H9 (cell line): Measurements from ENCODE around the gene POLR2M. TPM values are rescaled to one million over a fixed set of nuclear protein-coding genes. Genes with fewer than 3 reads are reported as not detected.

Experiments
- DNase-seq: peaks from one replicate; pipeline ENCODE4 v3.0.0-alpha.2; 2017
- H2AFZ ChIP-seq: one replicate; pipeline ENCODE4 v1.6.1; 2013; ENCODE audit warnings: mild to moderate bottlenecking, low read length, control low read depth, moderate library complexity
- H2AK5ac ChIP-seq: 2 replicates; pipeline ENCODE4 v1.6.1; 2013; ENCODE audit warnings: low read length, control low read depth, mixed read lengths; ENCODE audit not compliant: insufficient read length
- H2BK120ac ChIP-seq: one replicate; pipeline ENCODE4 v1.6.1; 2013; ENCODE audit warnings: low read depth, mild to moderate bottlenecking, low read length, control low read depth, inconsistent platforms; ENCODE audit not compliant: poor library complexity, severe bottlenecking
- H2BK12ac ChIP-seq: 2 replicates; pipeline ENCODE4 v1.6.1; 2013; ENCODE audit warnings: low read length, control low read depth, mixed read lengths, low read depth; ENCODE audit not compliant: insufficient read length
- H2BK15ac ChIP-seq: 2 replicates; pipeline ENCODE4 v1.6.1; 2013; ENCODE audit warnings: low read depth, low read length, control low read depth
- H2BK20ac ChIP-seq: one replicate; pipeline ENCODE4 v1.6.1; 2013; ENCODE audit warnings: low read depth, mild to moderate bottlenecking, low read length, control low read depth, inconsistent platforms; ENCODE audit not compliant: poor library complexity, severe bottlenecking
- H2BK5ac ChIP-seq: 2 replicates; pipeline ENCODE4 v1.6.1; 2013; ENCODE audit warnings: low read length, control low read depth, mixed read lengths; ENCODE audit not compliant: insufficient read length
- H3K14ac ChIP-seq: 2 replicates; pipeline ENCODE4 v1.6.1; 2013; ENCODE audit warnings: low read length, control low read depth; ENCODE audit not compliant: insufficient read depth
- H3K18ac ChIP-seq: 2 replicates; pipeline ENCODE4 v1.6.1; 2013; ENCODE audit warnings: low read depth, mild to moderate bottlenecking, mixed read lengths, low read length, control low read depth; ENCODE audit not compliant: insufficient read length
- H3K23ac ChIP-seq: 2 replicates; pipeline ENCODE4 v1.6.1; 2013; ENCODE audit warnings: low read length, control low read depth, mixed read lengths, low read depth; ENCODE audit not compliant: insufficient read length
- H3K23me2 ChIP-seq: 2 replicates; pipeline ENCODE4 v1.6.1; 2013; ENCODE audit warnings: low read depth, mild to moderate bottlenecking, mixed read lengths, low read length, control low read depth; ENCODE audit not compliant: insufficient read length, poor library complexity, severe bottlenecking
- H3K27ac ChIP-seq: 2 replicates; pipeline ENCODE4 v1.5.1; 2013; ENCODE audit warnings: low read length, control low read depth, mixed read lengths, low read depth; ENCODE audit not compliant: insufficient read length
- H3K27me3 ChIP-seq: 2 replicates; pipeline ENCODE4 v1.6.1; 2013; ENCODE audit warnings: low read length, control low read depth, inconsistent platforms; ENCODE audit not compliant: insufficient read depth
- H3K4ac ChIP-seq: 2 replicates; pipeline ENCODE4 v1.6.1; 2013; ENCODE audit warnings: low read depth, mild to moderate bottlenecking, control low read depth, inconsistent platforms, low read length, moderate library complexity
- H3K4me1 ChIP-seq: 2 replicates; pipeline ENCODE4 v1.6.1; 2013; ENCODE audit warnings: low read length, control low read depth, inconsistent platforms; ENCODE audit not compliant: insufficient read depth
- H3K4me2 ChIP-seq: 2 replicates; pipeline ENCODE4 v1.6.1; 2013; ENCODE audit warnings: low read length, control low read depth, mixed read lengths; ENCODE audit not compliant: insufficient read length, insufficient read depth
- H3K56ac ChIP-seq: 2 replicates; pipeline ENCODE4 v1.6.1; 2013; ENCODE audit warnings: low read depth, mild to moderate bottlenecking, mixed read lengths, low read length, control low read depth; ENCODE audit not compliant: insufficient read length
- H3K79me1 ChIP-seq: 2 replicates; pipeline ENCODE4 v1.6.1; 2013; ENCODE audit warnings: low read depth, mild to moderate bottlenecking, moderate library complexity, low read length, control low read depth, inconsistent platforms; ENCODE audit not compliant: insufficient read depth, poor library complexity, severe bottlenecking
- H3K79me2 ChIP-seq: 2 replicates; pipeline ENCODE4 v1.6.1; 2013; ENCODE audit warnings: low read length, control low read depth, inconsistent platforms; ENCODE audit not compliant: insufficient read depth
- H3K9ac ChIP-seq: 2 replicates; pipeline ENCODE4 v1.6.1; 2013; ENCODE audit warnings: low read length, control low read depth, mixed read lengths; ENCODE audit not compliant: insufficient read length; ENCODE audit errors: extremely low read depth
- H3K9me3 ChIP-seq: one replicate; pipeline ENCODE4 v1.6.1; 2013; ENCODE audit warnings: low read depth, low read length, inconsistent platforms; ENCODE audit not compliant: control insufficient read depth
- H3T11ph ChIP-seq: one replicate; pipeline ENCODE4 v1.6.1; 2013; ENCODE audit warnings: mild to moderate bottlenecking, low read length, control low read depth, inconsistent platforms
- H4K20me1 ChIP-seq: one replicate; pipeline ENCODE4 v1.6.1; 2013; ENCODE audit not compliant: control insufficient read depth, insufficient read length, insufficient read depth
- H4K5ac ChIP-seq: 2 replicates; pipeline ENCODE4 v1.6.1; 2013; ENCODE audit warnings: low read depth, mild to moderate bottlenecking, mixed read lengths, low read length, control low read depth; ENCODE audit not compliant: insufficient read length
- H4K8ac ChIP-seq: replicated peaks from 2 replicates; pipeline ENCODE4 v1.6.1; 2013; ENCODE audit warnings: low read length, control low read depth, mixed read lengths, low read depth; ENCODE audit not compliant: insufficient read length
- H4K91ac ChIP-seq: 2 replicates; pipeline ENCODE4 v1.6.1; 2013; ENCODE audit warnings: low read depth, mild to moderate bottlenecking, moderate library complexity, mixed read lengths, low read length, control low read depth; ENCODE audit not compliant: insufficient read length
- H3K27ac Mint-ChIP-seq, 3 experiments: 2 replicates in 2 of 3; 3 replicates in 1 of 3; pipeline ENCODE4 v1.8.0; 2020 to 2021; ENCODE audit warnings: mixed read lengths in 3 of 3, mild to moderate bottlenecking in 1 of 3, moderate library complexity in 1 of 3
- H3K27me3 Mint-ChIP-seq: 2 replicates; pipeline ENCODE4 v1.8.0; 2021; ENCODE audit warnings: low read depth, mild to moderate bottlenecking, moderate library complexity, mixed read lengths
- H3K36me3 Mint-ChIP-seq, 3 experiments: 2 replicates in 2 of 3; 3 replicates in 1 of 3; pipeline ENCODE4 v1.8.0; 2020 to 2021; ENCODE audit warnings: low read depth in 3 of 3, mixed read lengths in 3 of 3; ENCODE audit not compliant: insufficient read depth in 1 of 3
- H3K4me1 Mint-ChIP-seq, 2 experiments: 2 replicates each; pipeline ENCODE4 v1.8.0; 2020; ENCODE audit warnings: mixed read lengths in 2 of 2
- H3K4me3 Mint-ChIP-seq, 2 experiments: 2 replicates in 1 of 2; 3 replicates in 1 of 2; pipeline ENCODE4 v1.8.0; 2020 to 2021; ENCODE audit warnings: mild to moderate bottlenecking in 2 of 2, mixed read lengths in 2 of 2, moderate library complexity in 1 of 2
- H3K9me3 Mint-ChIP-seq, 2 experiments: 2 replicates in 1 of 2; 3 replicates in 1 of 2; pipeline ENCODE4 v1.8.0; 2020; ENCODE audit warnings: mild to moderate bottlenecking in 2 of 2, mixed read lengths in 2 of 2, moderate library complexity in 1 of 2
- WGBS: extraction: QIAGEN DNeasy Blood & Tissue Kit; methylation state at CpG from one replicate; pipeline ENCODE4 v1.1.7; 2013; ENCODE audit warnings: missing lambda C conversion rate, low lambda C conversion rate, mixed read lengths; ENCODE audit not compliant: insufficient read length; ENCODE audit errors: extremely low coverage; 5-methylcytosine and 5-hydroxymethylcytosine counted together
- total RNA-seq: library from RNA; stranded (reverse); gene quantifications from 2 replicates; pipeline ENCODE4 v1.2.1, GENCODE V29; 2021
- TF ChIP-seq, protein P1 (sequence below): fragments of 200-600 bp; sonication (generic); conservative IDR thresholded peaks from 3 replicates; pipeline ENCODE4 v1.8.0; 2021; ENCODE audit warnings: antibody characterized with exemption, mild to moderate bottlenecking

POLR2M gene
- total RNA-seq, 1 experiment from 2014 or later, result 67.3 TPM

DNA sequence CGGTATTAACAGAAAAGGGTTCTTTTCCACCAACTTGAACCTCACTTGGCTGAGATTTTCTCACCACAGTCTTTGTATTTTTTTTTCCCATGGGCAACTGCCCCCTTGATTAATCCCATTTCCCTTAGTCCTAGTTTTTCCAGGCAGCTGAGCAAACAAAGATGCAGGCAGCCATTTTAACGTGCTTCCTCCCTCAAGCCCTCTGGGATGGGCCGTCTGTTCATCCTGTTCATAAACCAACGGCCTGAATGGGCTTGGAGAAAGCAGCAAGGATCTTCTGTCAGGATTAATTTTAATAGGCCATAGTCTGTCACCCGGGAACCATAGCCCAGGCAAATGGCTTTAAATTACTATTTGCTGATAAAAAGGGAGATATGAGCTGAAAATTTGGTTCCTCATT is 10.4 kb upstream of the POLR2M start:
- no peak overlapping the region for H3K4me2 ChIP-seq
- no peak overlapping the region for H3K4ac ChIP-seq
- no peaks in the 10 kb centered on the region for H3K4me1 ChIP-seq
- no peak overlapping the region for H3K23ac ChIP-seq
- no peak overlapping the region for H4K8ac ChIP-seq
- no peak overlapping the region for H2BK12ac ChIP-seq
- no peak overlapping the region for H3K56ac ChIP-seq
- H2BK15ac ChIP-seq, result no peak overlapping the region
- Mint-ChIP-seq H3K9me3 (no peaks in the 10 kb centered on the region), H3K4me1 (no peaks in the 10 kb centered on the region), H3K36me3 (no peaks in the 10 kb centered on the region), H3K27ac (0 out of 7 replicates have a peak overlapping the region, but pooled peaks of 1 of the 3 experiments have one; percentile 25), H3K4me3 (no peak overlapping the region), H3K27me3 (peaks cover 27% of the 10 kb centered on the region)
- DNase-seq, result no peak
- H3K14ac ChIP-seq, result no peak overlapping the region
- TF ChIP-seq, protein P1, sequence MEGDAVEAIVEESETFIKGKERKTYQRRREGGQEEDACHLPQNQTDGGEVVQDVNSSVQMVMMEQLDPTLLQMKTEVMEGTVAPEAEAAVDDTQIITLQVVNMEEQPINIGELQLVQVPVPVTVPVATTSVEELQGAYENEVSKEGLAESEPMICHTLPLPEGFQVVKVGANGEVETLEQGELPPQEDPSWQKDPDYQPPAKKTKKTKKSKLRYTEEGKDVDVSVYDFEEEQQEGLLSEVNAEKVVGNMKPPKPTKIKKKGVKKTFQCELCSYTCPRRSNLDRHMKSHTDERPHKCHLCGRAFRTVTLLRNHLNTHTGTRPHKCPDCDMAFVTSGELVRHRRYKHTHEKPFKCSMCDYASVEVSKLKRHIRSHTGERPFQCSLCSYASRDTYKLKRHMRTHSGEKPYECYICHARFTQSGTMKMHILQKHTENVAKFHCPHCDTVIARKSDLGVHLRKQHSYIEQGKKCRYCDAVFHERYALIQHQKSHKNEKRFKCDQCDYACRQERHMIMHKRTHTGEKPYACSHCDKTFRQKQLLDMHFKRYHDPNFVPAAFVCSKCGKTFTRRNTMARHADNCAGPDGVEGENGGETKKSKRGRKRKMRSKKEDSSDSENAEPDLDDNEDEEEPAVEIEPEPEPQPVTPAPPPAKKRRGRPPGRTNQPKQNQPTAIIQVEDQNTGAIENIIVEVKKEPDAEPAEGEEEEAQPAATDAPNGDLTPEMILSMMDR, result no peak
- no peak overlapping the region for H3T11ph ChIP-seq
- no peak overlapping the region for H2BK5ac ChIP-seq
- no peaks in the 10 kb centered on the region for H3K27me3 ChIP-seq
- no peak overlapping the region for H2BK20ac ChIP-seq
- no CpG with 5 or more reads among the region's 5 CpGs for WGBS
- no peak overlapping the region for H3K18ac ChIP-seq
- peak overlapping the region; percentile 73 for H2AFZ ChIP-seq
- no peak overlapping the region for H3K27ac ChIP-seq
- H4K91ac ChIP-seq, result no peak overlapping the region
- no peaks in the 10 kb centered on the region for H3K79me1 ChIP-seq
- no peaks in the 10 kb centered on the region for H3K9me3 ChIP-seq
- no peak overlapping the region for H3K9ac ChIP-seq
- H2BK120ac ChIP-seq, result no peak overlapping the region
- H3K23me2 ChIP-seq, result no peaks in the 10 kb centered on the region
- H4K20me1 ChIP-seq, result no peaks in the 10 kb centered on the region
- no peaks in the 10 kb centered on the region for H3K79me2 ChIP-seq
- H4K5ac ChIP-seq, result no peak overlapping the region
- H2AK5ac ChIP-seq, result no peak overlapping the region
